K562 (cell line): ENCODE results near the gene TEX22.

ENCODE experiments used
- EHMT2 ChIP-seq: fragments of 450-650 bp; IDR thresholded peaks from 2 replicates; pipeline ENCODE4 v1.6.1; 2018; ENCODE audit warnings: antibody characterized with exemption
- EP300 ChIP-seq: IDR thresholded peaks from 2 replicates; pipeline ENCODE4 v1.6.1; 2012; ENCODE audit warnings: low read length, improper control_type of control experiment
- FOXK2 ChIP-seq, 2 experiments: fragments of 450-650 bp; IDR thresholded peaks in 1 of 2; conservative IDR thresholded peaks in 1 of 2; 2 replicates each; pipeline ENCODE4 v1.6.1; 2016; ENCODE audit warnings: low read depth in 2 of 2, mild to moderate bottlenecking in 1 of 2
- IRF1 ChIP-seq: sonication (generic); formaldehyde crosslinking; IDR thresholded peaks from 2 replicates; pipeline ENCODE4 v1.8.0; 2022; ENCODE audit warnings: missing genetic modification reagents, mild to moderate bottlenecking, borderline replicate concordance
- TCF7L2 ChIP-seq: fragments of 150-350 bp; IDR thresholded peaks from 2 replicates; pipeline ENCODE4 v1.6.1; 2016; ENCODE audit warnings: low read depth, mild to moderate bottlenecking, low read length, moderate library complexity
- ZBTB2 ChIP-seq: fragments of 450-650 bp; IDR thresholded peaks from 2 replicates; pipeline ENCODE4 v1.6.1; 2016; ENCODE audit warnings: antibody characterized with exemption

- TF ChIP-seq ZBTB2 (no peak), EHMT2 (no peak), FOXK2 (conservative IDR thresholded peaks at IDR 0.05 in 1 of 2, IDR thresholded peaks at IDR 0.05 in 1 of 2; ENCODE audit: low read depth in 2 of 2) (no peak), IRF1 (CRISPR knock-in tag) (no peak), TCF7L2 (no peak), EP300 (no peak)
These were observed 13.8 kb downstream of the TEX22 start for GRCh38 chr14:105411985-105412770.
